Measurements from ENCODE around the gene LRFN3. TPM values are rescaled to one million over a fixed set of nuclear protein-coding genes. Genes with fewer than 3 reads are reported as not detected.

LRFN3 gene
- total RNA-seq, 1 donor from 2014 or later, result 36.0 TPM

- H3K9me3 Mint-ChIP-seq, result peaks cover 5% of the 10 kb centered on the region
- TF ChIP-seq, protein P1, sequence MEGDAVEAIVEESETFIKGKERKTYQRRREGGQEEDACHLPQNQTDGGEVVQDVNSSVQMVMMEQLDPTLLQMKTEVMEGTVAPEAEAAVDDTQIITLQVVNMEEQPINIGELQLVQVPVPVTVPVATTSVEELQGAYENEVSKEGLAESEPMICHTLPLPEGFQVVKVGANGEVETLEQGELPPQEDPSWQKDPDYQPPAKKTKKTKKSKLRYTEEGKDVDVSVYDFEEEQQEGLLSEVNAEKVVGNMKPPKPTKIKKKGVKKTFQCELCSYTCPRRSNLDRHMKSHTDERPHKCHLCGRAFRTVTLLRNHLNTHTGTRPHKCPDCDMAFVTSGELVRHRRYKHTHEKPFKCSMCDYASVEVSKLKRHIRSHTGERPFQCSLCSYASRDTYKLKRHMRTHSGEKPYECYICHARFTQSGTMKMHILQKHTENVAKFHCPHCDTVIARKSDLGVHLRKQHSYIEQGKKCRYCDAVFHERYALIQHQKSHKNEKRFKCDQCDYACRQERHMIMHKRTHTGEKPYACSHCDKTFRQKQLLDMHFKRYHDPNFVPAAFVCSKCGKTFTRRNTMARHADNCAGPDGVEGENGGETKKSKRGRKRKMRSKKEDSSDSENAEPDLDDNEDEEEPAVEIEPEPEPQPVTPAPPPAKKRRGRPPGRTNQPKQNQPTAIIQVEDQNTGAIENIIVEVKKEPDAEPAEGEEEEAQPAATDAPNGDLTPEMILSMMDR (conservative IDR thresholded peaks at IDR 0.05), result no peak
- no peak overlapping the region for H3K27ac Mint-ChIP-seq (ENCODE audit: unreplicated experiment)
- DNase-seq (ENCODE audit: low read depth, low spot score), result no peak
- no peaks in the 10 kb centered on the region for H3K36me3 Mint-ChIP-seq (ENCODE audit: low read depth)
- no peaks in the 10 kb centered on the region for H3K4me1 Mint-ChIP-seq
- no peak overlapping the region for H3K4me3 Mint-ChIP-seq
- H3K27me3 Mint-ChIP-seq (ENCODE audit: low read depth), result peaks cover 67% of the 10 kb centered on the region
These were observed 24.3 kb downstream of the LRFN3 start for GRCh38 chr19:35960432-35960972.

- TF ChIP-seq, protein P1 (conservative IDR thresholded peaks at IDR 0.05), result no peak
- DNase-seq (ENCODE audit: low read depth, low spot score), result peak; percentile 72
- Mint-ChIP-seq H3K9me3 (no peaks in the 10 kb centered on the region), H3K4me1 (no peaks in the 10 kb centered on the region), H3K27ac (ENCODE audit: unreplicated experiment) (no peak overlapping the region), H3K36me3 (ENCODE audit: low read depth) (no peaks in the 10 kb centered on the region), H3K27me3 (ENCODE audit: low read depth) (peaks cover 58% of the 10 kb centered on the region), H3K4me3 (no peak overlapping the region)
These were observed 27.3 kb downstream of the LRFN3 start for GRCh38 chr19:35963514-35963913.

GRCh38 chr19:35966771-35967170 is 30.6 kb downstream of the LRFN3 start:
- Mint-ChIP-seq H3K9me3 (no peaks in the 10 kb centered on the region), H3K27ac (ENCODE audit: unreplicated experiment) (no peak overlapping the region), H3K36me3 (ENCODE audit: low read depth) (no peaks in the 10 kb centered on the region), H3K27me3 (ENCODE audit: low read depth) (peaks cover 41% of the 10 kb centered on the region), H3K4me1 (no peaks in the 10 kb centered on the region), H3K4me3 (no peak overlapping the region)
- TF ChIP-seq, protein P1 (conservative IDR thresholded peaks at IDR 0.05), result no peak
- DNase-seq (ENCODE audit: low read depth, low spot score), result no peak

DNA sequence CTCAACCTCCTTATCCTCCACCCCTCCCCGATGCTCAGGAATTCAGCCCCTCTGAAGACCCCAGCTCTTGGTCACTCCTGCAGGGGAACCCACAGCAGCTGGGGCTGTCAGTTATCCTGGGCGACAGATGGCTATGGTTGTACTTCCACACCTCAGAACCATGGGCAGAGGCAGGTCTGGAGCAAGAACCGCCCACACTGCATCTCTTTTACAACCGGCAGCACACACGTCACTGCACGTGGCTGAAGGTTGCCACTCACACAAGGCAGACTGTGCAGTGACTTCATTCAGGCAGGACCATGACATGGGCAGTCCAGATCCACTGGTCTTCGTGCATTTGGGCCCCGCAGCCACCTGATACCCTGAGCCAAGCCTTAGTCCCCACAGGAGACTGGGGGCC is 37.3 kb downstream of the LRFN3 start:
- H3K27me3 Mint-ChIP-seq (ENCODE audit: low read depth), result peaks cover 55% of the 10 kb centered on the region
- no peaks in the 10 kb centered on the region for H3K36me3 Mint-ChIP-seq (ENCODE audit: low read depth)
- no peak for DNase-seq (ENCODE audit: low read depth, low spot score)
- no peaks in the 10 kb centered on the region for H3K4me1 Mint-ChIP-seq
- TF ChIP-seq, protein P1 (conservative IDR thresholded peaks at IDR 0.05), result no peak
- no peaks in the 10 kb centered on the region for H3K9me3 Mint-ChIP-seq
- H3K4me3 Mint-ChIP-seq, result no peak overlapping the region
- H3K27ac Mint-ChIP-seq (ENCODE audit: unreplicated experiment), result no peak overlapping the region

- H3K4me1 Mint-ChIP-seq, result no peaks in the 10 kb centered on the region
- DNase-seq (ENCODE audit: low read depth, low spot score), result no peak
- H3K9me3 Mint-ChIP-seq, result no peaks in the 10 kb centered on the region
- H3K27me3 Mint-ChIP-seq (ENCODE audit: low read depth), result peaks cover 59% of the 10 kb centered on the region
- no peaks in the 10 kb centered on the region for H3K36me3 Mint-ChIP-seq (ENCODE audit: low read depth)
- no peak overlapping the region for H3K4me3 Mint-ChIP-seq
- no peak overlapping the region for H3K27ac Mint-ChIP-seq (ENCODE audit: unreplicated experiment)
- TF ChIP-seq, protein P1 (conservative IDR thresholded peaks at IDR 0.05), result no peak
These were observed 39.5 kb downstream of the LRFN3 start for GRCh38 chr19:35975608-35976214.

All from neural crest cell (in vitro differentiated cells).